HL-60 (cell line): ENCODE data around the gene OR10J5.

Experiments
- DNase-seq, 2 experiments: peaks; one replicate each; pipeline ENCODE4 v3.0.0-alpha.2; 2010 to 2020; ENCODE audit warnings: low read depth in 1 of 2, low spot score in 1 of 2
- H3K27ac ChIP-seq: fragments of 250-450 bp; sonication (Bioruptor Pico); replicated peaks from 2 replicates; pipeline ENCODE4 v1.5.1; 2020; ENCODE audit warnings: mild to moderate bottlenecking, moderate library complexity
- H3K27me3 ChIP-seq: fragments of 250-450 bp; sonication (Bioruptor Pico); 2 replicates; pipeline ENCODE4 v1.5.1; 2021; ENCODE audit warnings: mild to moderate bottlenecking, moderate library complexity; ENCODE audit not compliant: insufficient read depth, poor library complexity, severe bottlenecking
- H3K4me3 ChIP-seq: replicated peaks from 2 replicates; pipeline ENCODE4 v1.5.1; 2011; ENCODE audit warnings: mild to moderate bottlenecking, control low read depth, low read length; ENCODE audit not compliant: insufficient read depth
- GABPA ChIP-seq: IDR thresholded peaks from 2 replicates; pipeline ENCODE4 v1.6.1; 2012; ENCODE audit warnings: low read depth
- POLR2AphosphoS5 ChIP-seq: IDR thresholded peaks from 2 replicates; pipeline ENCODE4 v1.6.1; 2012; ENCODE audit warnings: low read depth
- SPI1 ChIP-seq: IDR thresholded peaks from 2 replicates; pipeline ENCODE4 v1.6.1; 2012; ENCODE audit warnings: low read depth, mild to moderate bottlenecking, borderline replicate concordance
- TF ChIP-seq, protein P1 (sequence below): IDR thresholded peaks from one replicate; pipeline ENCODE4 v1.5.1; 2011; ENCODE audit warnings: low read length, control low read depth, inconsistent platforms; ENCODE audit not compliant: insufficient read depth
- TF ChIP-seq, protein P2 (sequence below): IDR thresholded peaks from 2 replicates; pipeline ENCODE4 v1.6.1; 2012; ENCODE audit warnings: low read depth; ENCODE audit not compliant: insufficient replicate concordance

OR10J5 gene

DNA sequence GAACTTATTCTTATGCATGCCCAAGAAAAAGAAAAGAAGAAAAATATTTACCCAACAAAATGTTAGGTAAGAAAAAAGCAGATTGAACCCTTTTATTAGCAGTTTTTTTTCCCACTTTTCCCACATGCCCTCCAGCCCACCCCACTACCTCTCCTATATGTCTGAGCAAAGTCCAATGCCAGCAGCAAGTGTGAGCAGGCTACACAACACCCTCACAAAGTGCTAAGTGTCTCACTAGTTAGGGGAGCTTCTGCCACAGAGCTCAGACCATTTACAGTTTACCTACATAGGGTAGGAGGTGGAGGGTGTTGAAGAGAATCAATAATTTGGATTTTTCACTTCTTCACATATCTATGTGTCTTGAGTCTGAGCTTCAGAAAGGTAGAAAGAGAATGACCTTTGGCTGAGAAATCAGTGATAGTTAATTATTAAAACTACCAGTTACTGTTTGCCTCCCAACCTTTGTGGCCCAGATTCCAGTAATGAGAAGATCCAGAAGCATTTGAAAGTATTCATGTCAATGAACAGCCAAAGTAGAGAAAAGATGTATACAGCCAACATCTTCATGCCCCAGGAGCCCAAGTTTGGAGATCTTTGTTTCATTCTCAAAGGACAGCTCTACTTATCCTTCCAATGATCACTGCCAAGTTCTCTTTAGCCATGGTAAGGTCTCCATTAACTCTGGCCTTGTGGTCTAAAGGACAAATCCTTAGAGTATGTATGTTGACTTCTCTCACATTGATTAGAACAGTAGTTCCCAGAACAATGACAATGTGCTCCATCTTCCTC is 26.2 kb downstream of the OR10J5 start:
- no peaks in the 10 kb centered on the region for H3K27me3 ChIP-seq
- no peak for TF ChIP-seq GABPA
- TF ChIP-seq, protein P1, sequence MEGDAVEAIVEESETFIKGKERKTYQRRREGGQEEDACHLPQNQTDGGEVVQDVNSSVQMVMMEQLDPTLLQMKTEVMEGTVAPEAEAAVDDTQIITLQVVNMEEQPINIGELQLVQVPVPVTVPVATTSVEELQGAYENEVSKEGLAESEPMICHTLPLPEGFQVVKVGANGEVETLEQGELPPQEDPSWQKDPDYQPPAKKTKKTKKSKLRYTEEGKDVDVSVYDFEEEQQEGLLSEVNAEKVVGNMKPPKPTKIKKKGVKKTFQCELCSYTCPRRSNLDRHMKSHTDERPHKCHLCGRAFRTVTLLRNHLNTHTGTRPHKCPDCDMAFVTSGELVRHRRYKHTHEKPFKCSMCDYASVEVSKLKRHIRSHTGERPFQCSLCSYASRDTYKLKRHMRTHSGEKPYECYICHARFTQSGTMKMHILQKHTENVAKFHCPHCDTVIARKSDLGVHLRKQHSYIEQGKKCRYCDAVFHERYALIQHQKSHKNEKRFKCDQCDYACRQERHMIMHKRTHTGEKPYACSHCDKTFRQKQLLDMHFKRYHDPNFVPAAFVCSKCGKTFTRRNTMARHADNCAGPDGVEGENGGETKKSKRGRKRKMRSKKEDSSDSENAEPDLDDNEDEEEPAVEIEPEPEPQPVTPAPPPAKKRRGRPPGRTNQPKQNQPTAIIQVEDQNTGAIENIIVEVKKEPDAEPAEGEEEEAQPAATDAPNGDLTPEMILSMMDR, result no peak
- TF ChIP-seq POLR2AphosphoS5, result no peak
- TF ChIP-seq, protein P2, sequence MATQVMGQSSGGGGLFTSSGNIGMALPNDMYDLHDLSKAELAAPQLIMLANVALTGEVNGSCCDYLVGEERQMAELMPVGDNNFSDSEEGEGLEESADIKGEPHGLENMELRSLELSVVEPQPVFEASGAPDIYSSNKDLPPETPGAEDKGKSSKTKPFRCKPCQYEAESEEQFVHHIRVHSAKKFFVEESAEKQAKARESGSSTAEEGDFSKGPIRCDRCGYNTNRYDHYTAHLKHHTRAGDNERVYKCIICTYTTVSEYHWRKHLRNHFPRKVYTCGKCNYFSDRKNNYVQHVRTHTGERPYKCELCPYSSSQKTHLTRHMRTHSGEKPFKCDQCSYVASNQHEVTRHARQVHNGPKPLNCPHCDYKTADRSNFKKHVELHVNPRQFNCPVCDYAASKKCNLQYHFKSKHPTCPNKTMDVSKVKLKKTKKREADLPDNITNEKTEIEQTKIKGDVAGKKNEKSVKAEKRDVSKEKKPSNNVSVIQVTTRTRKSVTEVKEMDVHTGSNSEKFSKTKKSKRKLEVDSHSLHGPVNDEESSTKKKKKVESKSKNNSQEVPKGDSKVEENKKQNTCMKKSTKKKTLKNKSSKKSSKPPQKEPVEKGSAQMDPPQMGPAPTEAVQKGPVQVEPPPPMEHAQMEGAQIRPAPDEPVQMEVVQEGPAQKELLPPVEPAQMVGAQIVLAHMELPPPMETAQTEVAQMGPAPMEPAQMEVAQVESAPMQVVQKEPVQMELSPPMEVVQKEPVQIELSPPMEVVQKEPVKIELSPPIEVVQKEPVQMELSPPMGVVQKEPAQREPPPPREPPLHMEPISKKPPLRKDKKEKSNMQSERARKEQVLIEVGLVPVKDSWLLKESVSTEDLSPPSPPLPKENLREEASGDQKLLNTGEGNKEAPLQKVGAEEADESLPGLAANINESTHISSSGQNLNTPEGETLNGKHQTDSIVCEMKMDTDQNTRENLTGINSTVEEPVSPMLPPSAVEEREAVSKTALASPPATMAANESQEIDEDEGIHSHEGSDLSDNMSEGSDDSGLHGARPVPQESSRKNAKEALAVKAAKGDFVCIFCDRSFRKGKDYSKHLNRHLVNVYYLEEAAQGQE, result no peak
- no peak for TF ChIP-seq SPI1
- H3K27ac ChIP-seq, result no peak overlapping the region
- DNase-seq, result no peak
- H3K4me3 ChIP-seq, result no peak overlapping the region

DNA sequence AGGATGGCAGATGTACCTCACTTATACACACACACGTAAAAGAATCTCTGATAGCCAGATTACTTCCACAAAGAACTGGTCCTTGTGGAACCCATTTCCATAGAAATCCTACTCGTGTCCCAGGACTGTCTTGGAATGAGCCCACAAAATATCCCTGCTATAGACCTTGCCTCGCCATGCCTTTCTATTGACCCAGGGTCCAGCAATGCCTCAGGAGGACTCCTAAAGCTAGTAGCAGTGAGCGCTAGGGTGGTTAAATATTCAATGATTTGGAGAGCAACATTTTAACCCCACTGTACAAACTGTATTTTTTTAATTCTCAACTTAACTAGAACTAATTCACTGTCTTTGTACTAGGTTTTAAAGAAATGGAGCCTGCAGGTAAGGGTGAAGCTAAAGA is 26.9 kb downstream of the OR10J5 start:
- no peak overlapping the region for H3K4me3 ChIP-seq
- no peak for DNase-seq
- TF ChIP-seq POLR2AphosphoS5 (no peak), GABPA (no peak), SPI1 (no peak)
- TF ChIP-seq, protein P1, result no peak
- TF ChIP-seq, protein P2, result no peak

DNA sequence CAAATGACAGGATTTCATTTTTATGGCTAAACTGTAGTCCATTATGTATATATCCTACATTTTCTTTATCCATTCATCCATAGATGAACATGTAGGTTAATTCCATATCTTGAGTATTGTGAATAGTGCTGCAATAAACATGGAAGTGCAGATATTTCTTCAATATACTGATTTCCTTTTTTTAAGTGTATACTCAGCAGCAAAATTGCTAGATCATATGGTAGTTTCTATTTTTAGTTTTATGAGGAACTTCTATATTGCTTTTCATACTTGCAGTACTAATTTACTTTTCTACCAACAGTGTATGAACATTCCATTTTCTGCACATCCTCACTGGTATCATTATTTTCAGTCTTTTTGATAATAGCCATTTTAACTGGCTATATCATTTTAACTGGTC is 30.1 kb downstream of the OR10J5 start:
- no peak overlapping the region for H3K4me3 ChIP-seq
- DNase-seq, result no peak
- TF ChIP-seq, protein P1, result no peak
- TF ChIP-seq, protein P2, result no peak
- no peak for TF ChIP-seq GABPA
- no peak for TF ChIP-seq SPI1
- no peak for TF ChIP-seq POLR2AphosphoS5
- no peak overlapping the region for H3K27ac ChIP-seq
- no peaks in the 10 kb centered on the region for H3K27me3 ChIP-seq

More for the DNA sequence above, 26.9 kb downstream of the OR10J5 start:
- Histone ChIP-seq H3K27ac (no peak overlapping the region), H3K27me3 (no peaks in the 10 kb centered on the region)
